HepG2 (cell line): ENCODE measurements around the gene OOSP3. TPM values are rescaled to one million over a fixed set of nuclear protein-coding genes. Genes with fewer than 3 reads are reported as not detected.
"Not testable (repeated sequence)": the region's sequence is repeated elsewhere in the genome, so short reads cannot be mapped to it uniquely, and the experiment has no call there.

Experiments
- ATAC-seq: fragments of 200-7000 bp; cut with Tn5 transposase; 3 replicates; pipeline ENCODE4 v1.9.1; 2020; ENCODE audit warnings: mild to moderate bottlenecking, moderate library complexity
- BruUV-seq: library from RNA; stranded (reverse); fragments of 400-500 nt; replicated peaks from 2 replicates; lab custom pipeline; 2021; lab: Mats Ljungman, UMichigan
- CTCF ChIA-PET: fragments of 300-600 bp; formaldehyde crosslinking; extraction: SDS; loops from one replicate; lab custom pipeline; 2021; ENCODE audit warnings: low total read pairs, inconsistent platforms, low intra/inter-chr PET ratio; lab: Yijun Ruan, JAX
- POLR2A ChIA-PET: fragments of 350-600 bp; sonication (Branson Sonifier 250); formaldehyde crosslinking; loops from one replicate; lab custom pipeline; 2020; ENCODE audit warnings: antibody characterized with exemption, inconsistent platforms; lab: Yijun Ruan, JAX
- DNase-seq: peaks from one replicate; pipeline ENCODE4 v3.0.0-alpha.2; 2015; ENCODE audit warnings: low spot score
- FAIRE-seq: peaks from 3 replicates; lab custom pipeline; 2011; peaks lifted over from hg19 to GRCh38; lab: Jason Lieb, UNC
- H2AFZ ChIP-seq: one replicate; pipeline ENCODE4 v1.6.1; 2011; ENCODE audit warnings: low read length, inconsistent platforms
- H3K27ac ChIP-seq: fragments of 300-600 bp; 3 replicates; pipeline ENCODE4 v1.8.0; 2011; ENCODE audit warnings: mixed run types, mild to moderate bottlenecking, mixed read lengths, low read length, inconsistent platforms; ENCODE audit not compliant: insufficient read depth; ENCODE audit errors: extremely low read length
- H3K27me3 ChIP-seq, 2 experiments: fragments of 200-600 bp in 1 of 2; 2 replicates in 1 of 2; 3 replicates in 1 of 2; pipeline versions ENCODE4 v1.6.0 to v1.8.0; 2011; ENCODE audit warnings: low read length in 2 of 2, mild to moderate bottlenecking in 2 of 2, moderate library complexity in 2 of 2, inconsistent platforms in 1 of 2; ENCODE audit not compliant: insufficient read depth in 2 of 2, control insufficient read depth in 1 of 2
- H3K36me3 ChIP-seq, 2 experiments: fragments of 200-600 bp in 1 of 2; replicated peaks in 1 of 2; 2 replicates in 1 of 2; 3 replicates in 1 of 2; pipeline versions ENCODE4 v1.5.1 to v1.8.0; 2011; ENCODE audit warnings: low read length in 2 of 2, inconsistent platforms in 1 of 2; ENCODE audit not compliant: insufficient read depth in 2 of 2, control insufficient read depth in 1 of 2
- H3K4me1 ChIP-seq: 2 replicates; pipeline ENCODE4 v1.5.1; 2012; ENCODE audit warnings: low read length, inconsistent platforms; ENCODE audit not compliant: insufficient read depth
- H3K4me2 ChIP-seq: 2 replicates; pipeline ENCODE4 v1.6.0; 2011; ENCODE audit warnings: low read depth, low read length, inconsistent platforms
- H3K4me3 ChIP-seq, 3 experiments: fragments of 200-600 bp in 1 of 3; sonication (generic), shearing (Covaris generic) in 1 of 3; replicated peaks in 1 of 3; 2 replicates each; pipeline ENCODE4 v1.5.1; 2011 to 2016; ENCODE audit warnings: low read length in 3 of 3, inconsistent platforms in 2 of 3, low read depth in 2 of 3, mild to moderate bottlenecking in 2 of 3, control low read depth in 1 of 3, mixed read lengths in 1 of 3; ENCODE audit not compliant: insufficient read depth in 1 of 3
- H3K79me2 ChIP-seq: one replicate; pipeline ENCODE4 v1.6.1; 2011; ENCODE audit warnings: low read length, inconsistent platforms; ENCODE audit not compliant: insufficient read depth
- H3K9ac ChIP-seq: 2 replicates; pipeline ENCODE4 v1.6.0; 2011; ENCODE audit warnings: mild to moderate bottlenecking, low read depth, low read length, inconsistent platforms; ENCODE audit not compliant: insufficient read depth
- H3K9me3 ChIP-seq: 2 replicates; pipeline ENCODE4 v1.5.1; 2012; ENCODE audit warnings: mild to moderate bottlenecking, low read length
- H4K20me1 ChIP-seq: 2 replicates; pipeline ENCODE4 v1.6.0; 2011; ENCODE audit warnings: inconsistent platforms, mild to moderate bottlenecking, low read length, moderate library complexity; ENCODE audit not compliant: insufficient read depth
- AKAP8 ChIP-seq: sonication (generic); formaldehyde crosslinking; IDR thresholded peaks from 2 replicates; pipeline ENCODE4 v1.5.1; 2020; ENCODE audit warnings: mild to moderate bottlenecking, missing genetic modification reagents
- IKZF5 ChIP-seq: IDR thresholded peaks from 2 replicates; pipeline ENCODE4 v1.6.1; 2018; ENCODE audit warnings: missing genetic modification reagents, mild to moderate bottlenecking, missing compliant biosample characterization
- IRF2 ChIP-seq: IDR thresholded peaks from 2 replicates; pipeline ENCODE4 v1.6.1; 2018; ENCODE audit warnings: missing genetic modification reagents, missing compliant biosample characterization
- JDP2 ChIP-seq: sonication (generic); formaldehyde crosslinking; IDR thresholded peaks from 2 replicates; pipeline ENCODE4 v1.8.1; 2022; ENCODE audit warnings: missing genetic modification reagents, borderline replicate concordance
- KDM6A ChIP-seq: IDR thresholded peaks from 2 replicates; pipeline ENCODE4 v1.6.1; 2016; ENCODE audit warnings: low read depth
- MAFG ChIP-seq: sonication (generic); formaldehyde crosslinking; IDR thresholded peaks from 2 replicates; pipeline ENCODE4 v1.5.1; 2020; ENCODE audit warnings: mild to moderate bottlenecking, missing genetic modification reagents
- PHB2 ChIP-seq: fragments of 450-650 bp; IDR thresholded peaks from 2 replicates; pipeline ENCODE4 v1.6.1; 2018; ENCODE audit not compliant: partially characterized antibody
- SNAI1 ChIP-seq: sonication (generic); formaldehyde crosslinking; IDR thresholded peaks from 2 replicates; pipeline ENCODE4 v1.5.0; 2020; ENCODE audit warnings: mild to moderate bottlenecking, missing genetic modification reagents, borderline replicate concordance
- SNRNP70 ChIP-seq: fragments of 200-400 bp; formaldehyde crosslinking; IDR thresholded peaks from 2 replicates; pipeline ENCODE4 v1.6.1; 2017; ENCODE audit warnings: mild to moderate bottlenecking, low read depth, low read length, moderate library complexity
- THAP11 ChIP-seq: IDR thresholded peaks from 2 replicates; pipeline ENCODE4 v1.6.1; 2016; ENCODE audit warnings: missing biosample characterization, missing genetic modification reagents
- XRCC5 ChIP-seq: fragments of 200-400 bp; formaldehyde crosslinking; optimal IDR thresholded peaks from 2 replicates; pipeline ENCODE3; 2017; ENCODE audit warnings: mild to moderate bottlenecking, low read length
- ZBTB37 ChIP-seq: sonication (generic); formaldehyde crosslinking; IDR thresholded peaks from 2 replicates; pipeline ENCODE4 v1.4.0; 2020; ENCODE audit warnings: mild to moderate bottlenecking, missing genetic modification reagents
- ZFP36 ChIP-seq: fragments of 150-350 bp; IDR thresholded peaks from 2 replicates; pipeline ENCODE4 v1.6.1; 2018; ENCODE audit warnings: borderline replicate concordance, low read length, low read depth; ENCODE audit not compliant: partially characterized antibody
- ZNF124 ChIP-seq: sonication (generic); formaldehyde crosslinking; IDR thresholded peaks from 2 replicates; pipeline ENCODE4 v1.4.0; 2020; ENCODE audit warnings: missing genetic modification reagents
- WGBS: methylation state at CpG from one replicate; pipeline ENCODE4 v1.1.6; 2017; ENCODE audit warnings: low lambda C conversion rate; 5-methylcytosine and 5-hydroxymethylcytosine counted together
- in situ Hi-C: cut with HindIII; loops from 2 replicates; pipeline ENCODE4 v1.10.0; 2017; ENCODE audit warnings: low pct_unique_long_range_greater_than_20kb; ENCODE audit not compliant: extremely low pct_ligation_motif_present
- intact Hi-C: fragments of 100-400 bp; cut with micrococcal nuclease; formaldehyde crosslinking; loops from one replicate; pipeline ENCODE4 v1.10.0; 2022; ENCODE audit not compliant: unreplicated experiment
- polyA plus RNA-seq, 8 experiments: library from polyadenylated mRNA; depleted of rRNA in 3 of 8; stranded (reverse) in 7 of 8; unstranded in 1 of 8; fragments of >200 nt; fragmentation: Illumina TruSeq in 4 of 8; extraction: Trizol in 4 of 8; gene quantifications; 2 replicates each; pipeline versions ENCODE4 v1.2.1 to v1.2.3, GENCODE V29; 2011 to 2016; ENCODE audit warnings: low read depth in 4 of 8, missing spikeins in 1 of 8, mixed read lengths in 1 of 8; ENCODE audit not compliant: insufficient read depth in 1 of 8
- total RNA-seq, 5 experiments: library from RNA; depleted of rRNA; stranded (reverse); fragments of >200 nt; fragmentation: Illumina TruSeq; extraction: Trizol; gene quantifications; 2 replicates each; pipeline ENCODE4 v1.2.3, GENCODE V29; 2016; ENCODE audit warnings: low read depth in 1 of 5
- TF ChIP-seq, protein P1 (sequence below): sonication (generic); formaldehyde crosslinking; IDR thresholded peaks from 2 replicates; pipeline ENCODE4 v1.9.0; 2021; ENCODE audit warnings: missing genetic modification reagents, borderline replicate concordance
- TF ChIP-seq, protein P2 (sequence below): sonication (generic); formaldehyde crosslinking; IDR thresholded peaks from 2 replicates; pipeline ENCODE4 v1.8.1; 2023; ENCODE audit warnings: mild to moderate bottlenecking, missing genetic modification reagents, borderline replicate concordance

OOSP3 gene
- total and polyA plus RNA-seq, 2 of the 13 experiments (the other 11 are each of a cell fraction or from before 2014, with no cell fraction given) = not detected

DNA sequence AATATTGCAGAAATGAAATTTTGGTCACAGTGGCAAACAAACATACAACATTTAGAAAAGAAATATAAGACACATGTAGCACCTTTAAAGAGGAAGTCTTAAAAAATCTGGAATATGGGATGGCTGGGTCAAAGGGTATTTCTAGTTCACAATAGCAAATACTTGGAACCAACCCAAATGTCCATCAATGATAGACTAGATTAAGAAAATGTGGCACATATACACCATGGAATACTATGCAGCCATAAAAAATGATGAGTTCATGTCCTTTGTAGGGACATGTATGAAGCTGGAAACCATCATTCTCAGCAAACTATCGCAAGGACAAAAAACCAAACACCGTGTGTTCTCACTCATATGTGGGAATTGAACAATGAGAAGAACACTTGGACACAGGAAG, 25.0 kb downstream of the OOSP3 start:
- H3K27me3 ChIP-seq, H3K27ac ChIP-seq, H3K79me2 ChIP-seq, FAIRE-seq, CTCF ChIA-PET, DNase-seq, H4K20me1 ChIP-seq, in situ Hi-C loops, H2AFZ ChIP-seq, H3K9ac ChIP-seq, POLR2A ChIA-PET, H3K4me3 ChIP-seq, H3K4me1 ChIP-seq, H3K4me2 ChIP-seq, H3K36me3 ChIP-seq, ATAC-seq, H3K9me3 ChIP-seq, BruUV-seq, intact Hi-C loops: not testable (repeated sequence)
- WGBS = 42% methylated on average over 2 of the region's 2 CpGs

- Histone ChIP-seq H3K79me2 (no peaks in the 10 kb centered on the region), H3K36me3 (no peaks in the 10 kb centered on the region), H3K9ac (no peak overlapping the region), H3K4me2 (no peak overlapping the region), H3K4me1 (no peaks in the 10 kb centered on the region), H3K27me3 (no peaks in the 10 kb centered on the region; a peak in 1 of 5 replicates), H3K9me3 (peaks cover 22% of the 10 kb centered on the region), H3K4me3 (no peak overlapping the region), H2AFZ (no peak overlapping the region), H3K27ac (no peak overlapping the region), H4K20me1 (no peaks in the 10 kb centered on the region)
- CTCF ChIA-PET = interaction anchor here (1.1 kb wide), 1 partner anchor 96 kb away, joined by 5 read pairs; no protein-coding TSS in a partner anchor
- TF ChIP-seq, protein P1, sequence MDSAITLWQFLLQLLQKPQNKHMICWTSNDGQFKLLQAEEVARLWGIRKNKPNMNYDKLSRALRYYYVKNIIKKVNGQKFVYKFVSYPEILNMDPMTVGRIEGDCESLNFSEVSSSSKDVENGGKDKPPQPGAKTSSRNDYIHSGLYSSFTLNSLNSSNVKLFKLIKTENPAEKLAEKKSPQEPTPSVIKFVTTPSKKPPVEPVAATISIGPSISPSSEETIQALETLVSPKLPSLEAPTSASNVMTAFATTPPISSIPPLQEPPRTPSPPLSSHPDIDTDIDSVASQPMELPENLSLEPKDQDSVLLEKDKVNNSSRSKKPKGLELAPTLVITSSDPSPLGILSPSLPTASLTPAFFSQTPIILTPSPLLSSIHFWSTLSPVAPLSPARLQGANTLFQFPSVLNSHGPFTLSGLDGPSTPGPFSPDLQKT (CRISPR knock-in tag) = no peak
- no peak for TF ChIP-seq PHB2
- TF ChIP-seq, protein P2, sequence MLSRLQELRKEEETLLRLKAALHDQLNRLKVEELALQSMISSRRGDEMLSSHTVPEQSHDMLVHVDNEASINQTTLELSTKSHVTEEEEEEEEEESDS (CRISPR knock-in tag) = no peak
- TF ChIP-seq MAFG (CRISPR knock-in tag) = no peak
- no peak for TF ChIP-seq IRF2 (CRISPR knock-in tag)
- no peak for TF ChIP-seq ZBTB37 (CRISPR knock-in tag)
- no peak for TF ChIP-seq XRCC5
- TF ChIP-seq AKAP8 = no peak
- no peak for TF ChIP-seq SNAI1
- TF ChIP-seq JDP2 = no peak
- no peak for TF ChIP-seq SNRNP70
- TF ChIP-seq KDM6A = no peak
- no peak for TF ChIP-seq ZFP36
- TF ChIP-seq IKZF5 (CRISPR knock-in tag) = no peak
- no peak for TF ChIP-seq ZNF124 (CRISPR knock-in tag)
- TF ChIP-seq THAP11 = no peak
- POLR2A ChIA-PET = no interaction called here
- no TSS peak for BruUV-seq
- DNase-seq = no peak
- WGBS = 23% methylated on average over 2 of the region's 2 CpGs
- intact Hi-C loops (loop anchor here (2.0 kb wide), 1 partner anchor 96 kb away; no protein-coding TSS in a partner anchor), in situ Hi-C loops (no loop called here)
- FAIRE-seq = no peak
- no peak for ATAC-seq
Measured at GRCh38 chr11:59918480-59918879, 39.9 kb downstream of the OOSP3 start.
